Left colon (tissue), 2 donors: ENCODE data around the gene PRKX. TPM values are rescaled to one million over a fixed set of nuclear protein-coding genes. Genes with fewer than 3 reads are reported as not detected.
"Not testable (repeated sequence)": the region's sequence is repeated elsewhere in the genome, so short reads cannot be mapped to it uniquely, and the experiment has no call there.

Experiments
- ATAC-seq: fragments of 200-7000 bp; cut with Tn5 transposase; one replicate; pipeline ENCODE4 v1.9.1; 2020; ENCODE audit warnings: mild to moderate bottlenecking, moderate library complexity
- DNase-seq, 2 donors: peaks; one replicate each; pipeline ENCODE4 v3.0.0-alpha.2; 2020
- intact Hi-C, 2 donors: fragments of 100-400 bp; cut with DNase I in 1 of 2; cut with micrococcal nuclease in 1 of 2; formaldehyde crosslinking; loops; one replicate each; pipeline versions ENCODE4 v1.11.2 to v1.14.0; 2022; cut with DNase I, micrococcal nuclease
- long read RNA-seq: library from polyadenylated mRNA; unstranded; transcript quantifications from one replicate; pipeline ENCODE4 v2.0.0, GENCODE V29; 2021
- total RNA-seq, 2 donors: library from RNA; stranded (reverse); fragmentation: NEBNext Ultra II Directional; extraction: Animal tissue kit (Norgen Biotek cat#: 25700); gene quantifications; one replicate each; pipeline ENCODE4 v1.2.1, GENCODE V29; 2021
- donor health status: DM: no; HTN: no; CAD: no.
- donor health status: DM: yes; HTN: yes; CAD: no.

Gene PRKX
- total RNA-seq = 10 to 100 TPM; 26.8 to 29.3 TPM
- long read RNA-seq, full-length matches to known transcripts = 27 of 46 reads
- long read RNA-seq, partial matches to known transcripts = 2 of 46 reads
- long read RNA-seq, other reads (novel, unspliced or antisense) = 17 of 46 reads

GRCh38 chrX:3713225-3713936 lies at the start of gene PRKX:
Gene PRKX (minus strand): TSS chrX:3713649. CDS start chrX:3713253, 396 bp downstream.
- intact Hi-C loops = no loop called here
- peak; percentile 86 for ATAC-seq
- peak; percentile 59 to 80 for DNase-seq

DNA sequence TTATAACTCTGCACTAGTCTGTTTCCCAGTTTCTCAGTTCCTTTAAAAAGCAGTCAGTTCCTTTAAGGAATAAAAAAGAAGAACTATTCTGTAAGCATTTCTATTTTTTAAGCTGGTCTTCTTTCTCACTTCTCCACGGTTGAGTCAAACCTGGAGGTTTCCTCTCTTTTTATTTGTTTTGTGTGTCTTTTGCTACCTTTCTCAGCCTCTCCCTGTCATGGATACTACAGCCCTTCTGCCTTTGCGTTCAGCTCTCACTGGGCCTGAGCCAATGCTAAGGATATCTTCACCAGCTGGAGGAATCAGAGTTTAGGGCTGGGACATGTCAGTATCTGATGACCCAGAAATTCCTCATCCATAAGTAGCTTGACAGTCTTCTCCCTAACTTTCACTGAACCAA lies 49.7 kb upstream of the PRKX start:
- intact Hi-C loops = no loop called here
- DNase-seq = no peak
- ATAC-seq = no peak

- intact Hi-C loops = no loop called here
- ATAC-seq (no peak), DNase-seq (no peak)
Observed at GRCh38 chrX:3757510-3758025, 44.1 kb upstream of the PRKX start.

DNA sequence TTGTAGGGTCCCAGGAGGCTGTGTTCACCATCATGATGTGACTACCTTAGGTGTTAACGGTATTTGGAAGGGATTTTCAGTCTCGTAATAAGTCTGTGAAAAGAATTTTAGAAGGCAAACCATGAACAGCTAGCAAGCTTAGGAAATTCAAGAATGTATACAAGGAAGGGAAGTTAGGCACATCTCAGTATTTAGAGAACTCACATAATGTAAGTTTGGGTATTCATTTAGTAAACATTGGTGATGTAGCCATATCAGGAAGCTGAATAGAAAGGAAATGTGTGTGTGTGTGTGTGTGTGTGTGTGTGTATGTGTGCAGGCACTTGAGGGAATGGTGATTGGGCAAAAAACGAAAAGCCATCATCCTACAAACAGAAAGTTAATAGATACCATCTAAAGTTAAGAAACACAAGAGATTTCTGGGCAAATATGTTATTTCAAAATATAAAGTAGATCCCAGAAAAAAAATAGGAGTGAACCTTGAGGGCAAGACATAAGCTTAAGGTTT lies 34.7 kb upstream of the PRKX start:
- DNase-seq (no peak), ATAC-seq (no peak)
- intact Hi-C loops = no loop called here

DNA sequence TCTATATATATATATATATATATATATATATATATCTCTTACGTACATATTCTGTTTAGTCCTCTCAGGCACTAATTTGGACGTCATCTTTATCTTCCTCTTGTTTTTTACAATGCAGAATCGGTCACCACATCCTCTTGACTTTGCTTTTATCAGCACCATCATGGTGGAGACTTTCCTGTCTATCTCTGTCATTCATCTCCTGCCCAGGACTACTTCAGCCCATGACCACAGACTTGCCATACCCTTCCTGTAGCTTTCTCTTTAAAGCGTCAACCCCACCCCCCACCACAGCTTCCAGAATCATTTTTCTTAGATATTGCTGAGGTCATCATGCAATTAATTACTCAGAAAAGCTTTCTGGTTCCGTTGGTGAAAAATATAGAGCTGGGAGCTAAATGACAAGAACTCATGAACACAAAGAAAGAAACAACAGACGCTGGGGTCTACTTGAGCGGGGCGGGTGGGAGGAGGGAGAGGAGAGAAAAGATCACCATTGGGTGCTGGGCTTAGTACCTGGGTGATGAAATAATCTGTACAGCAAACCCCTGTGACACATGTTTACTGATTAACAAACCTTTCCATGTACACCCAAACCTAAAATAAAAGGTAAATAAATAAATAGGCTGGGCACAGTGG lies 30.5 kb upstream of the PRKX start:
- intact Hi-C loops = no loop called here

GRCh38 chrX:3740946-3741345 lies 27.5 kb upstream of the PRKX start:
- intact Hi-C loops, DNase-seq, ATAC-seq: not testable (repeated sequence)

More for the DNA sequence above, 30.5 kb upstream of the PRKX start:
- ATAC-seq (no peak), DNase-seq (peak in 1 of 2 donors; percentile 12)

- ATAC-seq = no peak
Observed at GRCh38 chrX:3738509-3738908, 25.1 kb upstream of the PRKX start.

GRCh38 chrX:3736536-3736935 lies 23.1 kb upstream of the PRKX start:
- intact Hi-C loops, DNase-seq, ATAC-seq: not testable (repeated sequence)

More at GRCh38 chrX:3738509-3738908, 25.1 kb upstream of the PRKX start:
- DNase-seq = no peak
- intact Hi-C loops = no loop called here

- DNase-seq, intact Hi-C loops, ATAC-seq: not testable (repeated sequence)
Observed at GRCh38 chrX:3735891-3736290, 22.4 kb upstream of the PRKX start.

DNA sequence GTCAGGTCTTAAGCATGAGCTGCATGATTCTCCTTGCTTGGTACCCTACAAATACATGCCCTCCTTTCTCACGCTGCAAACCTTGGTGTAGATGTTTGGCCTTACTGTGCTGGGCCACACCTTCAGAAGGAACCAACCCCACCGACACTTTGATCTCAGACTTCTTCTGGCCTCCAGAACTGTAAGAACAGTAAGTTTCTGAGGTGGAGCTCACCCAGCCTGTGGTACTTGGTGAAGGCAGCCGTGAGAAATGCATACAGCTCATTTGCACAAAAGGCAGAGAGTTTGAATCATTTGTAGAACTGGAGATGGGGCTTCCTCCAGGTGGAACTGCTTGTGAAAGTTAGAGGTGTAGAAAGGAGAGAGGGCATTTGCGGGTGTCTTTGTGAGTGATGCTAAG lies 21.0 kb upstream of the PRKX start:
- intact Hi-C loops, DNase-seq, ATAC-seq: not testable (repeated sequence)

GRCh38 chrX:3733043-3733430 lies 19.6 kb upstream of the PRKX start:
- ATAC-seq (no peak), DNase-seq (no peak)
- intact Hi-C loops = no loop called here

GRCh38 chrX:3732326-3733042 lies 19.0 kb upstream of the PRKX start:
- DNase-seq, ATAC-seq, intact Hi-C loops: not testable (repeated sequence)

DNA sequence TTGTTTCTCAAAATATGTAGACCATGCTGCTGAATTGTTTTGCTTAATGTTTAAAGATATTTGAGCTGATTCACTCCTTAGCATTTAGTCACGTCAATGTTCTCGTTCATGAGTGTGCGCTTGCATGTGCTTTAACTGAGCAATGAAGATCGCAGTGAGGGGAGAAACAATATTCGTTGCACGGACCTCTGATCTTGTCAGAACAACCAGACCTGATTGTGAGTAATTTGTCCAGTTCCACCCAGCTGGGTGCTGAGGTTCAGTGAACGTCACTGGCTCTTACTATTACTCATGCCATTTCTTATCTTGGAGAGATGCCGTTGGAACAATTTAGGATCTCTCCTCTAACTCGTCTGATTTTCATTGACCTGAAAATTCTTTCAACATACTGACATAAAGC lies 15.0 kb upstream of the PRKX start:
- no peak for ATAC-seq
- intact Hi-C loops = no loop called here
- DNase-seq = no peak

GRCh38 chrX:3723460-3723859 lies 10.0 kb upstream of the PRKX start:
- ATAC-seq, intact Hi-C loops, DNase-seq: not testable (repeated sequence)

DNA sequence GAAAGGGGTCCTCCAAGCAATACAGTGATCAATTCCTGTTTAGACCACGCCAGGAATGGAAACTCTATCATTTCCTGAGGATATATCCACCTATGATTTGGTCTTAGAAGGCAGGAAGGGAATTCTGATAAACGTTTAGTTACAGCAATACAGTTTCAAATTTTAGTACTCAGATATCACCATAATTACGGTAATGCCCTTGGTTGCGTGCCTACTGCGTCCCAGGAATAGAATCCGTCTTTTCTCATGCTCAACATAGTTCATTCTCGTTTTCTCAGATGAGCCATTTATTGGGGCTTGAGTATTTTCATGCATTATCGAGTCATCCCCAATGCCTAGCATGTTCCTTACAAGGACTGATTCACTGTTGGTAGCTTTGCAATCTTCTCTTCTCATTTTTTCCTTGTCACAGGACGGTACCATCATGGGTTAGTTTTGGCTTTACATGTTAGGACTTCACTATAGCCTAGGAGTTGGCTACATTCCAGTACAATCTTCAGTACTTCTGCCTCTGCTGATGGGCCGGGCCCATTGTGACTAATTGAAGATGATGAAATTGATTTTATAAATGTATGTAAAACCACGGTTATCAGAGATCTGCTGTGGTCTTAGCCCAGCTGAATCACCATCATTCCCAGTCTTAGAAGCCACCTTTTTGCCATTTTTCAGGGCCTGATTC lies 4.4 kb upstream of the PRKX start:
- ATAC-seq (no peak), DNase-seq (no peak)
- intact Hi-C loops = no loop called here

DNA sequence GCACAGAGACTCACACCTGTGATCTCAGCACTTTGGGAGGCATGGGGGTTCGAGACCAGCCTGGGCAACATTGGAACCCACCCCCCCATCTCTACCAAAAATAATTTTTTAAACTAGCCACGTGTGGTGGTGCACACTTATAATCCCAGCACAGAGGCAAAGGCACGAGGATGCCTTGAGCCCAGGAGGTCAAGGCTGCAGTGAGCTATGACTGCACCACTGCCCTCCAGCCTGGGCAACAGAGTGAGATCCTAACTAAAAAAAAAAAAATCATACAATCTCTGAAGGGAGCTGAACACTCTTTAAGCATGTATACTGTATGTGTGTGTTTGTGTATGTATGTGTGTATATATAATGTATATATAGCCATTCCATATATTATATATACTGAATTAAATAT lies 2.5 kb upstream of the PRKX start:
- DNase-seq (no peak), ATAC-seq (no peak)
- intact Hi-C loops = no loop called here

- ATAC-seq, intact Hi-C loops, DNase-seq: not testable (repeated sequence)
Observed at GRCh38 chrX:3714706-3715479, 1.4 kb upstream of the PRKX start.

DNA sequence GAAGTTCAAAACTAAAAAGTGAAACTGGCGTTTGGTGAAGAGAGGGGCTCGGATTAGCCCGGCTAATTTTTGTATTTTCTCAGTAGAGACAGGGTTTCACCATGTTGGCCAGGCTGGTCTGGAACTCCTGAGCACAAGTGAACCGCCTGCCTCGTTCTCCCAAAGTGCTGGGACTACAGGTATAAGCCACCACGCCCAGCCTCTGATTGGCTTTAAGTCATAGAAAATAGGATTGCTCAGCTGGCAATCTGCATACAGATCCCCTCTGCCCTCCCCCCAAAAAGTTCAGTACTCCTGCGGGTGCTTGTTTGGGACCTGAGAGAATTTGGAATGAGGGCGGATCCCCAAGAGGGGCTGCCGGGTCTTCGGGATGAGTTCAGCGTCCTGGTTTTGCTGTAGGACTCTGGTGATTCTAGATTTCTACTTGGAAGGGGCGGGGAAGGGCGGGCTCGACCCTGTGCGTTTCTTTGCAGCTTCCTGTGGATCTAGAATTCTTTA lies 537 bp upstream of the PRKX start:
- ATAC-seq (peak; percentile 25), DNase-seq (peak; percentile 40 to 53)
- intact Hi-C loops = no loop called here
